H1 (cell line): ENCODE results near the gene TBCEL. TPM values are rescaled to one million over a fixed set of nuclear protein-coding genes. Genes with fewer than 3 reads are reported as not detected.

Source experiments
- GTF2F1 ChIP-seq: IDR thresholded peaks from 2 replicates; pipeline ENCODE4 v1.6.1; 2012; ENCODE audit warnings: low read depth, low read length, improper control_type of control experiment, borderline replicate concordance
- RBBP5 ChIP-seq: IDR thresholded peaks from 2 replicates; pipeline ENCODE4 v1.7.1; 2012; ENCODE audit warnings: low read depth, mild to moderate bottlenecking, inconsistent platforms, low read length, moderate library complexity, borderline replicate concordance
- polyA plus RNA-seq, 7 experiments: library from polyadenylated mRNA; depleted of rRNA in 3 of 7; stranded (reverse) in 5 of 7; unstranded in 2 of 7; fragments of >200 nt in 5 of 7; fragments of 200-250 nt in 2 of 7; gene quantifications; 1 replicate in 5 of 7; 2 replicates in 1 of 7; 4 replicates in 1 of 7; pipeline versions ENCODE4 v1.2.1 to v1.2.3, GENCODE V29; 2011 to 2013; ENCODE audit warnings: missing spikeins in 2 of 7, mixed read lengths in 2 of 7
- total RNA-seq: library from RNA; stranded (reverse); fragmentation: NEBNext Ultra II Directional; extraction: Animal tissue kit (Norgen Biotek cat#: 25700); gene quantifications from 2 replicates; pipeline ENCODE4 v1.2.1, GENCODE V29; 2021

The TBCEL gene
- total and polyA plus RNA-seq, 2 of the 8 experiments (the other 6 are each of a cell fraction or from before 2014, with no cell fraction given), result 3.9 to 16.0 TPM

- TF ChIP-seq RBBP5 (no peak), GTF2F1 (no peak)
Observed at GRCh38 chr11:121067026-121067425, 43.1 kb downstream of the TBCEL start (continued).
